GM19193 (cell line): ENCODE data around the gene PC.

Experiments used
- POLR2A ChIP-seq: IDR thresholded peaks from 4 replicates; pipeline ENCODE4 v1.6.1; 2011; ENCODE audit not compliant: insufficient read depth, insufficient read length; ENCODE audit errors: extremely low read depth

The PC gene

GRCh38 chr11:66889960-66890359, 68.2 kb downstream of the PC start:
- no peak for TF ChIP-seq POLR2A

DNA sequence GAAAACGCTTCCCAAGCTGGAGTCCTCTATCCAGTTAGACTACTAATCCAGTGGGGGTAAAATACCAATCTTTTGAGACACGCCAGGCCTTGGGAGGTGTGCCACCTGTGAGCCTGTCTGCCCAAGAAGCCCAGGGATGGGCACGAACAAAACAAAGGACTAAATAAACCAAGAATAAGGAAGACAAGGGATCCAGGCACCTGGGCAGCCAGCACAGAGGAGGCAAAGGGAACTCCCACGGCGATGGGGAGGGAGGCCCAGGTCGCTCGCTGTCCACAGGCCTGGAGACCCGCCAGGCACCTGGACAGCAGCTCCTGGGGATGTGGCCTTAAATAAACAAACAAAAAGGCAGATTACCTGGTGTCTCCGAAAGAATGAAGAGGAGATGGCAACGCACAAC, 69.9 kb downstream of the PC start:
- no peak for TF ChIP-seq POLR2A

DNA sequence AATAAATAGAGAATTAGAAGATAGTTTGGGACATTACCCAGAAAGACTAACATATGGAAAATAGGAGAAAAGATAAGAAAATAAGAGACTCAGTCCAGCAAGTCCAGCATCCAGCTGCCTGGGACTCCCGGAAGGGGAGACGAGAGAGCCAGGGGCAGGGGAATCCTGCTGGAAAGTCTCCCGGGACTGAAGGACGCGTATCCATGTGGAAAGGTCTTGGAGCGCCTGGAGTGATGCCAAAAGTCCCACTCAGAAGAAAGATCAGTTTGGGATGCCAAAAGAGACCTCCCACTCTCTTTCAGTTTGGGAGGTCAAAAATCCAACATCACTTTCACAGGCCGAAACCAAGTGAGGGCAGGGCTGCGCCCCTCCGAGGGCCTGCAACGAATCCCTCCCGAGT, 70.7 kb downstream of the PC start:
- TF ChIP-seq POLR2A = no peak

GRCh38 chr11:66886671-66887221, 71.4 kb downstream of the PC start:
- TF ChIP-seq POLR2A = no peak

DNA sequence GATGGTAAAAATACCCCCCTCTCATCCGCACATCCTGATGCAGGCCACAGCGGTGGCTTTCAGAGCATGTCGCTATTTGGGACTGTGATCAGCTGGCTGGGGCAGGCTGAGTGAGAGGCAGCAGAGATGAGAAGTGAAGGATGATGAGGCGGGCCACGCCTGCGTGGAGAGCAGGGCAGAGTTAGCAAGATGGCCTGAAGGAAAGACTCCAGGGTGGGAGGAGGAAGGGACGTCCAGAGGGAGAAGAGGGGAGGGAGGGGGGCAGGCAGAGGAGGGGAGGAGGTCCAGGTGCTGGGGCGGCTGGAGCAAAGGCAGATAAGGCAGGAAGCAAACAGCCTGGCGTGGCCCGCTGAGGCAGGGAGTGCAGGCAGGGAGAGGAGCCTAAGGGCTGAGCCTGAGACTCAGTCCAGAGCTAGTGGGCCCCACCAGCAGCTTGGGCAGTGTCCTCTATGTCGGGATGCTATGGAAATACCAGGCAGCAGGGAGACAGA, 72.2 kb downstream of the PC start:
- no peak for TF ChIP-seq POLR2A

GRCh38 chr11:66885469-66885868, 72.7 kb downstream of the PC start:
- TF ChIP-seq POLR2A = no peak

DNA sequence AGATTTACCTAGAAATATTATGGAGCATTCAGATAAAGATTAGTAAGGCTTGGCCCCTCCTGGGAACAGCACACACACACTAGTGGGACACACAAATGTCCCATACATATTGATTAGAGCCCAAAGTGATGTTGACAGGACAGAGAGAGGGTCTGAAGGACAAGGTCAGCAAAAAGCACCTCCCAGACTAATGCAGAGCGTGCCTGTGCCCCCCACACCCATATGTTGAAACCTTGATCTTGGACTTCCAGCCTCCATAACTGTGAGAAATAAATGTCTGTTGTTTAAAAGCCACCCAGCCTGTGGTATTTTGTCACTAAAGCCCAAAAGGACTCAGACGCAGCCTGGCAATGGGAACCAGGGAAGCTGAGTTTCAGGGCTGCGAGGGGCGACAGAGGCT, 73.7 kb downstream of the PC start:
- no peak for TF ChIP-seq POLR2A

DNA sequence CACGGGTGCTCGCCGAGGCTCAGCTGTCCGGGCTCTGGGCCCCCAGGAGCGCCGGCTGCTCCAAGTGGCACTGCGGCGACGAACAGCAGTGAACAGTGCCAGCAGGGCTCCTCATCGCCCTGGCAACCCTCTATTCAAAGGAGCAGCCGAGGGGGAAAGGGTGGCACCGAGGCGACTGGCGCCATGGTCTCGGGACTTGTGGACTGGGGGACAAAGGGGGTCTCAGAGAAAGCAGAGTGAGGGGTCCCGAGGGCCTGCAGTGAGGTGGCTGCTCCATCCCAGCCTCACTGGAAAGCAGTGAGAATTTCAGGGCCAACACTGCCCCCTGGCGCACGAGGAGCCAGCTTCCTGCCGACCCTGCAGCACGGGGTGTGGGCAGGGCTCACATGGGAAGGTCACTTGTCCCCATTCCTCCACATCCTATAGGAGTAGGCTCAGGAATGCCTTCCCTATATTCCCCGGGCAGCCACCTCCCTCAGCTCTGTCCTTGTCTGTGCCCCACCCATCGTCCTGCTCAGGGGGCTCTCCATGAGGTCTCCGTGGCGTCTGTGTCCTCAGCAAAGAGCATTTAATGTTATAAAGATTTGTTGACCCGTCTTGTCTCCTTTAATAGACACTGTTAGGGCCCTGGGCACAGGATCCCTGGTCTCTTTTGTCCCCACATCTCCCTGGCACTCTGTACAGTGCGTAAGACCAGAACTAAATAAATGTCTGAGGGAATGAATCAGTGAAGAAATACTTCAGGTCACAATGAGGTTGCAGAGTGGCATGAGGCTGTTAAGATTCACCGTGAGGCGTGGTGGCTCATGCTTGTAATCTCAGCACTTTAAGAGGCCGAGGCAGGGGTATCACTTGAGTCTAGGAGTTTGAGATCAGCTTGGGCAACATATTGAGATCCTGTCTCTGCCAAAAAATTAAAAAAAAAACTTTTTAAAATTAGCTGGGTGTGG, 74.9 kb downstream of the PC start:
- no peak for TF ChIP-seq POLR2A

DNA sequence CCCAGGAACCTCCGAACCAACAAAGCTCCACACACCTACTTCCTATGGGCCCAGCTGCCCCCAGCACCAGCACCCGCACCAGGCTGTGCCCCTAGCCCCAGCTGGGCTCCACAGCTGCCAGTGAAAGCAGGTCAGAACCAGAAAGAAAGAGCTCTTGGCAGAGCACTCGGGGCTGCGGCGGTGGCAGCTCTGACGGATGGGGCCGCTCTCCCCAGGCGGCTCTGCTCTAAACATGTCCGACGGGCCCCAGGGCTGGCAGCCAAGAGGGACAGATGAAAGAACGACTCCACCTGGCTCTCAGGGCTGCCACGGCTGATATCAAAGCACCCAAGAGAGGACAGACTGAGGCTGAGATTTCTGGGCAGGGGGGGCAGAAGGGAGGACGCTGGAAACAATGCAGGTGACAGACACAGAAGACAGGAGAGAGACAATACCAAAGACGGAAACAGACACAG, 75.6 kb downstream of the PC start:
- no peak for TF ChIP-seq POLR2A

- no peak for TF ChIP-seq POLR2A
Observed at GRCh38 chr11:66881927-66882452, 76.2 kb downstream of the PC start.

GRCh38 chr11:66881451-66881835, 76.7 kb downstream of the PC start:
- TF ChIP-seq POLR2A = no peak

- TF ChIP-seq POLR2A = no peak
Observed at GRCh38 chr11:66880496-66881450, 77.4 kb downstream of the PC start.

- no peak for TF ChIP-seq POLR2A
Observed at GRCh38 chr11:66879999-66880398, 78.2 kb downstream of the PC start.

DNA sequence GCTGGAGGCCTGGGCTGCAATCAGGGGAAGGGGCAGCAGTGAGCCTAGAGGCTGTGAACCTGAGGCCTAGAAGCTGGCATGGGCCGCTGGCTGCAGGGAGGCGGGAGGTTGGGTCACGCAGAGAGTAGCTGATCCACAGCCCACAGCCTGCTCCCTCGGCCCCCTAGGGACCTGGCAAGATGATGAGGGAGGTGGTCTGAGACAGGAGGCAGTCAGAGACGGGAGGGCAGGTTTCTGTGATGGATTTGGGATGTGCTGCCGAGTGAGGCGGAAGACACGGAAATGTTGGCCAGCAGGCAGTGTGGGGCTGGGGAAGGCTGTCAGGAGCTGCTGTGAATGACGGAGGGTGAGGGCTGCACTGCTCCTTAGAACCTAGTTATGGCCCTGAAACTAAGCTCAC, 78.6 kb downstream of the PC start:
- TF ChIP-seq POLR2A = no peak

DNA sequence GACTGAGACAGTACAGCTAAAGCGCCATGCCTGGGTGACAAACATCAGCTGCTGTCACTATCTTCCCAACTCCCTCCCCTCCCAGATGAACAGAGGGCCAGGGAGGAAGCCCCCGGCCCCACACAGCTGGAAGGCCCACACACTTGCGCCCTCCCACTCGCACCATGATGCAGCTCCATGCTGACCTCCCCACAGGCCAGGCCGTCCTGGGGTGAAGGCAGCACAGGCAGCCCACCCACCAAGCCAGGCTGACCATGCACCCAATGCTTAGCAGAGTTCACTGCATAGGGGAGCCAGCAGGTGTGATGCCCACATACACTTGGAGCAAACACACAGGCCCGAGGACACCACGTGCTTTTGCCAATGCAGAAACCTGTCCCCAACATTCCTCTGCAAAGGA, 79.2 kb downstream of the PC start:
- TF ChIP-seq POLR2A = no peak

GRCh38 chr11:66878474-66878873, 79.7 kb downstream of the PC start:
- TF ChIP-seq POLR2A = no peak
